ENCODE results near the gene MMP26. TPM values are rescaled to one million over a fixed set of nuclear protein-coding genes. Genes with fewer than 3 reads are reported as not detected.
A peak's percentile ranks its signal among the peaks of the same experiment; 100 is the strongest.

The MMP26 gene
- not detected for total RNA-seq
- not detected for polyA plus RNA-seq (2013, experiment 1 of 2)
- not detected for polyA plus RNA-seq (2013, experiment 2 of 2)
- long read RNA-seq, experiment 1: 0 reads
- long read RNA-seq, experiment 2: 0 reads
- long read RNA-seq, experiment 3: 0 reads
- long read RNA-seq, experiment 4: 0 reads

DNA sequence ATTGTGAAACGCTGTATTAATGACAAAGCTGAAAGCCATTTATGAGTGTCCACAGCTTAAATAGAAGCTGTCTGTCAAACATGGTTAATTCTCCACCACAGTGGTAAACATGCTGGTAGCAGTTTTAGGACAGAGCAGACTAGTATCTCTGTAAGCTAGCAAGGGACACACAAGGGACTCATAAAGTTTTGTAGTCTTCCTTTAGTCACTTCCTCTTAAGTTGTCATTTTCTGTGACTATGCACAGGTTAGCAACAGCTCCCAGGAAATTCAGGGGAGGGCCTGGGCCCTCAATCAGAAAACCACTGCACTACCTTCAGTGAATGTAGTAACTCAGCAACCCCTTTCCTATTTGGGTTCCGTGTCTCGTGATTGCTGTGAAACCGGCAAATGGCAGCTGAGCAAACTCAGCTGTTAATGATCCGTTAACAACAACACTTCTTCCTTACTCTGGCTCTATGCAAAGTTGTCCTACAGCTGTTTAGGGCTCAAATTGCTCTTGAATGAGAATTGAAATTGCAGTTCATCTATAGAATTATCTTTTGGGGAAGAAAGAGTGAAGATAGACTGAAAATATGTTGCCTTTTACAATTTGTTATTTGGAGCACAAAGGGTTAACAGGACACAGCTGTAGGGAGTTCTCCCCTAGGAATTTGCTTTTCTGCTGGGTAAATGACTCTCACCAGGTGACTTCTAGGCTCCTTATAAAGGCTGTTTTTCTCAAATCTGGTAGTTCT is at the start of gene MMP26:
TSS of gene MMP26 (plus strand) at position 731 of the 736 bp plus-strand sequence.
- peak within 1 kb of the TSS; percentile 42 for H3K4me3 ChIP-seq (ENCODE audit: low read length)
- H3K4me3 Mint-ChIP-seq: peak within 1 kb of the TSS; percentile 17
- peak; percentile 75 for DNase-seq

DNA sequence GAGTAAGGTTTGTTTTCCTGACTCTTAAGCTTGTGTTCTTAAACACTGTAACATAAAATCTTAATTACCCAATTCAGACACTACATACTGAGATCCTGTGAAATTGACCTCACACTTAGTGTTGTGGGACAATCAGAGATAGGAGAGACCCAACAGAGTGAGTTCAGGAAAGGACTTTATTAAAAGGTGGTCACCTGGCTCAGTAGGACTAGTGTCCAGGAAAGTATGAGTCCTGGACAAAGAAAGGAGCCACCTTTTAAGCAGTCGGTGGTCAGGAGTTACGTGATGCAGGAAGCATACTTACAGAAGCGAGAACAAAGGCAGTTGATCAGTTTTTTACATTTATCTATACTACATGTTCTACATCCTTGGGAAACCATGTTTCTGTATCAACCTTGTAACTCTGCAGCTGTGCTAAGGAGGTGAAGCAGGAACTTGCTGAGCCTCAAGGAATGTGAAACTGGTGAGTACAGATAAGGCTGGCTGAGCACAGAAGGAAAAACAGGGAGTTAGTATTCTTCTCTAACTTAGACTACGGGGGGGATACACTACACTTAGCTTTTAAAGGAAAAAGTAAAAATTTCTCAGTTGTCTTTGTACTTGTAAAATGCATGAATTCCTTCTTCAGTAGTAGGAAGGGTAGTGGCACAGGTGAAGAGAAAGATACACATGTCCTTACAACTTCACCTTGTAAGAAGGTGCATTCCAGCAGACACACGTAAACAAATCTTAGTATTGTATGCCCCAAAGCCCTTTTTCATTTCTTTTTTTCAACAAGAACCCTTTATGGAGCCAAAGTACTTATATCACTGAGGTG is 45.7 kb upstream of the MMP26 start:
- Histone ChIP-seq H3K9ac (ENCODE audit: extremely low read depth, low read length, poor library complexity, severe bottlenecking) (no peak overlapping the region), H3K36me3 (ENCODE audit: control insufficient read depth, insufficient read depth, low read length) (no peaks in the 10 kb centered on the region), H3K9me3 (ENCODE audit: control insufficient read depth, low read length) (no peaks in the 10 kb centered on the region), H3K27ac (ENCODE audit: low read depth, low read length) (no peak overlapping the region), H3K4me3 (ENCODE audit: low read length) (peak overlapping the region; percentile 7), H3K4me1 (ENCODE audit: control insufficient read depth, insufficient read depth, low read length) (no peaks in the 10 kb centered on the region), H3K27me3 (ENCODE audit: control insufficient read depth, insufficient read depth, low read length, poor library complexity, severe bottlenecking) (no peaks in the 10 kb centered on the region)
- no peaks in the 10 kb centered on the region for H3K27me3 Mint-ChIP-seq (ENCODE audit: insufficient read depth)
- peaks cover 9% of the 10 kb centered on the region for H3K4me1 Mint-ChIP-seq
- peak overlapping the region; percentile 75 for H3K27ac Mint-ChIP-seq
- TF ChIP-seq, protein P1, sequence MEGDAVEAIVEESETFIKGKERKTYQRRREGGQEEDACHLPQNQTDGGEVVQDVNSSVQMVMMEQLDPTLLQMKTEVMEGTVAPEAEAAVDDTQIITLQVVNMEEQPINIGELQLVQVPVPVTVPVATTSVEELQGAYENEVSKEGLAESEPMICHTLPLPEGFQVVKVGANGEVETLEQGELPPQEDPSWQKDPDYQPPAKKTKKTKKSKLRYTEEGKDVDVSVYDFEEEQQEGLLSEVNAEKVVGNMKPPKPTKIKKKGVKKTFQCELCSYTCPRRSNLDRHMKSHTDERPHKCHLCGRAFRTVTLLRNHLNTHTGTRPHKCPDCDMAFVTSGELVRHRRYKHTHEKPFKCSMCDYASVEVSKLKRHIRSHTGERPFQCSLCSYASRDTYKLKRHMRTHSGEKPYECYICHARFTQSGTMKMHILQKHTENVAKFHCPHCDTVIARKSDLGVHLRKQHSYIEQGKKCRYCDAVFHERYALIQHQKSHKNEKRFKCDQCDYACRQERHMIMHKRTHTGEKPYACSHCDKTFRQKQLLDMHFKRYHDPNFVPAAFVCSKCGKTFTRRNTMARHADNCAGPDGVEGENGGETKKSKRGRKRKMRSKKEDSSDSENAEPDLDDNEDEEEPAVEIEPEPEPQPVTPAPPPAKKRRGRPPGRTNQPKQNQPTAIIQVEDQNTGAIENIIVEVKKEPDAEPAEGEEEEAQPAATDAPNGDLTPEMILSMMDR (conservative IDR thresholded peaks at IDR 0.05): no peak
- no peaks in the 10 kb centered on the region for H3K36me3 Mint-ChIP-seq (ENCODE audit: low read depth)
- no peak overlapping the region for H3K4me3 Mint-ChIP-seq
- no peaks in the 10 kb centered on the region for H3K9me3 Mint-ChIP-seq
- 83 to 93% methylated on average over 3 to 5 of the region's 5 CpGs for WGBS, 2 experiments (ENCODE audit: insufficient coverage in 1 of 2, insufficient read length in 1 of 2)
- DNase-seq: no peak

More for the DNA sequence above, at the start of gene MMP26:
- Histone ChIP-seq H3K27ac (ENCODE audit: low read depth, low read length) (no peak within 1 kb of the TSS), H3K27me3 (ENCODE audit: control insufficient read depth, insufficient read depth, low read length, poor library complexity, severe bottlenecking) (no peaks in the 10 kb centered on the region), H3K9me3 (ENCODE audit: control insufficient read depth, low read length) (peaks cover 6% of the 10 kb centered on the region), H3K36me3 (ENCODE audit: control insufficient read depth, insufficient read depth, low read length) (no peaks in the 10 kb centered on the region), H3K9ac (ENCODE audit: extremely low read depth, low read length, poor library complexity, severe bottlenecking) (peak within 1 kb of the TSS; percentile 22), H3K4me1 (ENCODE audit: control insufficient read depth, insufficient read depth, low read length) (peaks cover 10% of the 10 kb centered on the region)
- no peaks in the 10 kb centered on the region for H3K9me3 Mint-ChIP-seq
- H3K4me1 Mint-ChIP-seq: peaks cover 24% of the 10 kb centered on the region
- 27 to 30% methylated on average over 4 to 5 of the region's 5 CpGs for WGBS, 2 experiments (ENCODE audit: insufficient coverage in 1 of 2, insufficient read length in 1 of 2)
- H3K36me3 Mint-ChIP-seq (ENCODE audit: low read depth): no peaks in the 10 kb centered on the region
- TF ChIP-seq, protein P1 (conservative IDR thresholded peaks at IDR 0.05): no peak
- peak within 1 kb of the TSS; percentile 67 for H3K27ac Mint-ChIP-seq
- no peaks in the 10 kb centered on the region for H3K27me3 Mint-ChIP-seq (ENCODE audit: insufficient read depth)

DNA sequence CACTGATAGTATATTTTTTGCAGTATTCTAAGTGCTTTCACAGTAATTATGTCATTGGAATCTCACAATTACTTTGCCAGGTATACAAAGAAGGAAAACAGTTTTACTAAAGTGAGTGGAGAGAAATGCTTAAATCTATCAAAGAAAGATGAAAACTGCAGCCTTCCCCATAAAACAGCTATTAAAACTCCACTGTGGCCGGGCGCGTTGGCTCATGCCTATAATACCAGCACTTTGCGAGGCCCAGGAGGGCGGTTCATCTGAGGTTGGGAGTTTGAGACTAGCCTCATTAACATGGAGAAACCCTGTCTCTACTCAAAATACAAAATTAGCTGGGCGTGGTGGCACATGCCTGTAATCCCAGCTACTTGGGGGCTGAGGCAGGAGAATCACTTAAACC is 41.7 kb upstream of the MMP26 start:
- H3K36me3 Mint-ChIP-seq (ENCODE audit: low read depth): no peaks in the 10 kb centered on the region
- H3K4me3 Mint-ChIP-seq: no peak overlapping the region
- H3K27ac Mint-ChIP-seq: no peak overlapping the region
- no peak overlapping the region for H3K4me3 ChIP-seq (ENCODE audit: low read length)
- TF ChIP-seq, protein P1 (conservative IDR thresholded peaks at IDR 0.05): no peak
- H3K4me1 ChIP-seq (ENCODE audit: control insufficient read depth, insufficient read depth, low read length): no peaks in the 10 kb centered on the region
- H3K27ac ChIP-seq (ENCODE audit: low read depth, low read length): no peak overlapping the region
- no peaks in the 10 kb centered on the region for H3K27me3 Mint-ChIP-seq (ENCODE audit: insufficient read depth)
- H3K9ac ChIP-seq (ENCODE audit: extremely low read depth, low read length, poor library complexity, severe bottlenecking): no peak overlapping the region
- no peaks in the 10 kb centered on the region for H3K9me3 ChIP-seq (ENCODE audit: control insufficient read depth, low read length)
- H3K4me1 Mint-ChIP-seq: peaks cover 9% of the 10 kb centered on the region
- H3K36me3 ChIP-seq (ENCODE audit: control insufficient read depth, insufficient read depth, low read length): no peaks in the 10 kb centered on the region
- H3K27me3 ChIP-seq (ENCODE audit: control insufficient read depth, insufficient read depth, low read length, poor library complexity, severe bottlenecking): no peaks in the 10 kb centered on the region
- WGBS, 2 experiments (ENCODE audit: insufficient coverage in 1 of 2, insufficient read length in 1 of 2): 84 to 91% methylated on average over 5 to 6 of the region's 6 CpGs
- no peaks in the 10 kb centered on the region for H3K9me3 Mint-ChIP-seq
- no peak for DNase-seq

All from endodermal cell (in vitro differentiated cells).